ENCODE results near the gene AP1S2. TPM values are rescaled to one million over a fixed set of nuclear protein-coding genes. Genes with fewer than 3 reads are reported as not detected.

AP1S2 gene
- total and polyA plus RNA-seq, 10 donors = 23.3 to 133 (median 64.7) TPM

- no peaks in the 10 kb centered on the region for H3K36me3 ChIP-seq
- DNase-seq = no peak
- H3K27ac ChIP-seq = no peak overlapping the region
- WGBS, 5 donors = 88 to 100% (median 98%) methylated on average over 1 of the region's 1 CpG
- H3K4me3 ChIP-seq = no peak overlapping the region
- intact Hi-C loops (cut with DNase I; ENCODE audit: low total_unique reads) = no loop called here
- peaks cover 0 to 16% (median 0%) of the 10 kb centered on the region in 7 donors for H3K27me3 ChIP-seq (replicated peaks in 1 of 7)
- peaks cover 4 to 23% (median 20%) of the 10 kb centered on the region in 6 donors for H3K4me1 ChIP-seq
- no peaks in the 10 kb centered on the region for H3K9me3 ChIP-seq
- TF ChIP-seq POLR2AphosphoS5 (IDR thresholded peaks at IDR 0.05) = no peak
- TF ChIP-seq CTCF (IDR thresholded peaks at IDR 0.05 in 8 of 11, conservative IDR thresholded peaks at IDR 0.05 in 3 of 11) = no peak
- TF ChIP-seq POLR2A (IDR thresholded peaks at IDR 0.05) = no peak
These were observed 3.4 kb upstream of the AP1S2 start for GRCh38 chrX:15858051-15858450.

- intact Hi-C loops (cut with DNase I; ENCODE audit: low total_unique reads) = no loop called here
- Histone ChIP-seq H3K27ac (peak overlapping the region in 6 of 8 donors; percentile 93 to 98 (median 96)), H3K4me1 (peaks cover 4 to 36% (median 24%) of the 10 kb centered on the region in 6 donors), H3K4me3 (peak overlapping the region in 1 of 8 donors; percentile 82), H3K9me3 (no peaks in the 10 kb centered on the region), H3K27me3 (replicated peaks in 1 of 7) (peaks cover 0 to 12% (median 0%) of the 10 kb centered on the region in 7 donors), H3K36me3 (no peaks in the 10 kb centered on the region)
- TF ChIP-seq POLR2AphosphoS5 (IDR thresholded peaks at IDR 0.05) (no peak), CTCF (IDR thresholded peaks at IDR 0.05 in 8 of 11, conservative IDR thresholded peaks at IDR 0.05 in 3 of 11) (no peak), POLR2A (IDR thresholded peaks at IDR 0.05) (no peak)
- no peak for DNase-seq
- WGBS, 5 donors = 24 to 51% (median 38%) methylated on average over 1 of the region's 1 CpG
These were observed 2.0 kb upstream of the AP1S2 start for GRCh38 chrX:15856636-15857035.

GRCh38 chrX:15856222-15856587 lies 1.6 kb upstream of the AP1S2 start:
- peak overlapping the region in 7 of 8 donors; percentile 93 to 98 (median 95) for H3K27ac ChIP-seq
- H3K9me3 ChIP-seq = no peaks in the 10 kb centered on the region
- peaks cover 4 to 36% (median 24%) of the 10 kb centered on the region in 6 donors for H3K4me1 ChIP-seq
- H3K4me3 ChIP-seq = peak overlapping the region in 2 of 8 donors; percentile 67 to 82
- H3K27me3 ChIP-seq (replicated peaks in 1 of 7) = peaks cover 0 to 12% (median 0%) of the 10 kb centered on the region in 7 donors
- TF ChIP-seq POLR2AphosphoS5 (IDR thresholded peaks at IDR 0.05) (no peak), CTCF (IDR thresholded peaks at IDR 0.05 in 8 of 11, conservative IDR thresholded peaks at IDR 0.05 in 3 of 11) (no peak), POLR2A (IDR thresholded peaks at IDR 0.05) (no peak)
- 24 to 37% (median 27%) methylated on average over 4 of the region's 4 CpGs for WGBS, 5 donors
- DNase-seq = no peak
- intact Hi-C loops (cut with DNase I; ENCODE audit: low total_unique reads) = no loop called here
- no peaks in the 10 kb centered on the region for H3K36me3 ChIP-seq

- Histone ChIP-seq H3K27me3 (replicated peaks in 1 of 7) (peaks cover 0 to 12% (median 0%) of the 10 kb centered on the region in 7 donors), H3K4me1 (peaks cover 4 to 36% (median 24%) of the 10 kb centered on the region in 6 donors), H3K27ac (peak overlapping the region; percentile 85 to 98 (median 95)), H3K9me3 (no peaks in the 10 kb centered on the region), H3K36me3 (peaks cover 0 to 1% (median 0%) of the 10 kb centered on the region in 6 donors), H3K4me3 (peak overlapping the region; percentile 26 to 82 (median 64))
- TF ChIP-seq POLR2A (IDR thresholded peaks at IDR 0.05) = no peak
- no peak for TF ChIP-seq CTCF (IDR thresholded peaks at IDR 0.05 in 8 of 11, conservative IDR thresholded peaks at IDR 0.05 in 3 of 11)
- TF ChIP-seq POLR2AphosphoS5 (IDR thresholded peaks at IDR 0.05) = no peak
- 4 to 11% (median 8%) methylated on average over 16 of the region's 16 CpGs for WGBS, 5 donors
- DNase-seq = no peak
- intact Hi-C loops (cut with DNase I; ENCODE audit: low total_unique reads) = no loop called here
These were observed 1.1 kb upstream of the AP1S2 start for GRCh38 chrX:15855568-15856221.

All from spleen (tissue), 11 donors.